HG03064 (cell line): Measurements from ENCODE around the gene SYT15.
"Not testable (repeated sequence)": the region's sequence is repeated elsewhere in the genome, so short reads cannot be mapped to it uniquely, and the experiment has no call there.

ENCODE experiments used
- ATAC-seq: cut with Tn5 transposase; IDR thresholded peaks from one replicate; pipeline ENCODE4 v1.9.1; 2021; ENCODE audit warnings: low read depth; ENCODE audit not compliant: unreplicated experiment

The SYT15 gene

DNA sequence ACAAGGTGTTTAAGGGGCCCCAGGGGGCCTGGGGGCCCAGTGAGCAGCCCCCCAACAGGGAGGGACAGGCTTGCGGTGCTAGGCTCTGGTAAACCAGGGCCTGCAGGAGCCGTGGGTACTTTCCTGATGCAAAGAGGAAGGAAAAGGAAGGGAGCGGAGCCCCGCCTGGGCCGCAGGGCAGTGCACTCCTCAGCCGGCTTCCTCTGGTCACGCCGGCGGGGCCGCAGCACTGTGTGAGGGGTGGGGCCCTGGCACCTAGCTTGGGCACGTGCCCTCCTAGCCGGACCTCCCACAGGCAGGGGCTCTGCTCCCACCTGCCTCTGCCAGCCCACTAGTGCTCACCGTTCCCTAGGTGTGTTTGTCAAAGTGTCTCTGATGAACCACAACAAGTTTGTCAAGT lies 6.3 kb downstream of the SYT15 start:
- not testable (repeated sequence) for ATAC-seq

DNA sequence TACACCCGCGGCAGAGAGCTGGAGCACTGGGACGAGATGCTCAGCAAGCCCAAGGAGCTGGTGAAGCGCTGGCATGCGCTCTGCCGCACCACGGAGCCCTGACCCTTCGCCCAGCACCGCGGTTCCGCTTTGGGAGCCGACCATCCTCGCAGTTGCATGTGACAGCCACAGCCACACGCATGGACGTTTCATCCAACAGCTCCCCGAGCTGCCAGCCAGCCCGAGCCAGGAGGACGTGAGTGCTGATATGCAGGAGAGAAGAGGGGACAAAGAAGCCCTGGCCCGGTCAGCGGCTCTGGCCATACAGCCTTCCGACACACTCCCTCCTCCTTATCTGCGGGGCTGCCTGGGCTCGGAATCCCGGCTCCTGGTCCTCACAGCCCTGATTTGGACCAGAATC lies 8.6 kb downstream of the SYT15 start:
- not testable (repeated sequence) for ATAC-seq

DNA sequence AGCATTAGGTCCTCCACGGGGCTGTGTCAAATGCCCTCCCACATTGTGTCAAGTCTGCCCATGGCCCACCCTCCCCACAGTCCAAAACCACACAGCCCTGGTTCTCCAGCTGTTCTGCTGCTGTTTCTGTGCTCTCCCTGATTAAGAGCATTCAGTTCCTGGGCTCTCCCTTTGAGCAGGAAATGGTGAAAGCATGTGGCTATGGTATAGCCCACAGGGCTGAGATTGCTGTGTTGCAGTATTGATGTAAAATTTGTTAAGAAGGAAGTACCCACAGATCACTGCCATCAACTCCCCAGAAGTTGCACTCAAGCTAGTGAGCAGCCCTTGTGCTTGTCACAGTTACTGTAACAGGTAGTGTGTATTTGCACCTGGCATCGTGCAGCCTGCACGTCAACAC lies 9.3 kb downstream of the SYT15 start:
- ATAC-seq: not testable (repeated sequence)

DNA sequence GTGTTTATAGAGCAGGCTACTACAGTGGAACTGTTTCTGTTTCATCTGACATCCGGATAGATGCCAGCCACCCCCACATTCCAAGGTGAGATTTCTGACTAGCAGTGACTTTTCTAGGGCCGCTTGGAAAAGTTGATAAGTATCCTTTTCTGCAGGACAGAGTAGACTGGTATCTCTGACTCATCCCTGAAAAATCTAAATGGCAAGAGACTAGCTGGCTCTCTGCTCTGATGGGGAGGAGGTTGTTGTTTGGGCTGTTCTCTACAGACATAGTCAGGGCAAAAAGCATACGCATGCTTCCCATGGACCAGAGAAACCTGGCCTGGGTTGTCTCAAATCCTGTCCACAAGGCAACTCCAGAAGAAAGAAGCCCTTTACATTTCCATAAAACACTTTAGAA lies 10.7 kb downstream of the SYT15 start:
- not testable (repeated sequence) for ATAC-seq

DNA sequence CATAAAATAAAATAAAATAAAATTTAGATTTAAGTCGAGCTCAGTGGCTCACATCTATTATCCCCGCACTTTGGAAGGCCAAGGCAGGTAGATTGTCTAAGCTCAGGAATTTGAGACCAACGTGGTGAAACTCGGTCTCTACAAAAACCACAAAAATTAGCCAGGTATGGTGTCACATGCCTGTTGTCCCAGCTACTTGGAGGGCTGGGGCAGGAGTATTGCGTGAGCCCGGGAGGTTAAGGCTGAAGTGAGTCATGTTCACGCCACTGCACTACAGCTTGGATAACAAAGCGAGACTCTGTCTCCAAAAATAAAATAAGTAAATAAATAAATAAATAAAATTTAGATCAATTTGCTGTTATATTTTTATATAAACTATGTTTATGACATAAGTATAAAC lies 12.1 kb downstream of the SYT15 start:
- ATAC-seq: not testable (repeated sequence)

DNA sequence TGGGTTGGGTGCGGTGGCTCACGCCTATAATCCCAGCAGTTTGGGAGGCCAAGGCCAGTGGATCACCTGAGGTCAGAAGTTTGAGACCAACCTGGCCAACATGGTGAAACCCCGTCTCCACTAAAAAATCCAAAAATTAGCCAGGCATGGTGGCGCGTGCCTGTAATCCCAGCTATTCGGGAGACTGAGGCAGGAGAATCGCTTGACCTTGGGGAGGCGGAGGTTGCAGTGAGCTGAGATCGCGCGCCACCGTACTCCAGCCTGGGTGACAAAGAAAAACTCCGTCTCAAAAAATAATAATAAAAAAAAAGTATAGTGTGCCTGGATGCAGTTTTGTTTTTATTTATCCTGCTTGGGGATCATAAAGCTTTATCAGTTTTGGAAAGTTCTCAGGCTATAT lies 14.4 kb downstream of the SYT15 start:
- not testable (repeated sequence) for ATAC-seq

DNA sequence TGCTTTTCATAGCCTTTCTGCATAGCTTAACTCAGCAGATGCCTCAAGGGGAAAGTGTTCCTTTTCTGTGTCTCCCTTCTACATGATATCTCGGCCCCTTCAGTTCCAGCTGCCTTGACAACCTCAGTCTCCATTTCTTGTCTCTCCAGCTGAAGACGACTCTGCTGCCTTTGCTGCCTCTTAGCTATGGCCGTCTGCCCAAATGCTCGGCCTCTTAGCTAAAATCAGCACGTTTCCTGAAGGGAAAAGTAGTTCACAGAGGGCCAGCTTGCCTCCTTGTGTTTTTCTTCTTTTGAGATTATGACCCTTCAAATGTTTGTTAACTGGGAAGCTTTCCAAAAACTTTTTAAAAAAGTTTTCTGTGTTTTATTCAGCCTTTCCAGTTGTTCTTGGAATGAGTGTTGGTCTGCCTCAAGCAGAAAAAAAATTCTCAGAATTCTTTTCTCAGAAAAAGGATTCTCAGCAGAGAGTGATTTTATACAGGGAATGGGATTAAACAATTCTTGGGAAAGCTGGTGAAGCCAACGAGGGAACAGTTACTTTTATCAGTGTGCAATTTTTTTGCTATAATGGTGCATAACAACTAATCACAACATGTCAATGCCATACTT lies 15.6 kb downstream of the SYT15 start:
- ATAC-seq: not testable (repeated sequence)

DNA sequence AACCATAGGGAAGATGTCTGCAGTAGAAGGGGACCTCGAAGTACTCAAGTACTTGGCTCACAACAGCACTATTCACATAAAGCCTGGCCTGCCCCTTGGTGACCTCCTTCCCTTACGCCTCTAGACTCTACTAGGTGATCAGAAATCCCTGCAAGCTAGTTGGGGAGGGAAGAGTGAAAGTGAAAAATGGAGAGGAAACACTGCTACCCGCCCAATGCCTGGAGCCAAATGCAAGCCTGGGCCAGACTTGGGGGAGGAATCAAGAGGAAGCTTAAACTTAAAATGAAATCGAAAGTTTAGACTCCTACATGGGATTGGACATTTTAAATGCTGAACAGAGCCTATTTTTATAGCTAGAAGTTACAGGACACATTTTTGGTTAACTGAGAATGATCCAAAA lies 17.6 kb downstream of the SYT15 start:
- not testable (repeated sequence) for ATAC-seq

DNA sequence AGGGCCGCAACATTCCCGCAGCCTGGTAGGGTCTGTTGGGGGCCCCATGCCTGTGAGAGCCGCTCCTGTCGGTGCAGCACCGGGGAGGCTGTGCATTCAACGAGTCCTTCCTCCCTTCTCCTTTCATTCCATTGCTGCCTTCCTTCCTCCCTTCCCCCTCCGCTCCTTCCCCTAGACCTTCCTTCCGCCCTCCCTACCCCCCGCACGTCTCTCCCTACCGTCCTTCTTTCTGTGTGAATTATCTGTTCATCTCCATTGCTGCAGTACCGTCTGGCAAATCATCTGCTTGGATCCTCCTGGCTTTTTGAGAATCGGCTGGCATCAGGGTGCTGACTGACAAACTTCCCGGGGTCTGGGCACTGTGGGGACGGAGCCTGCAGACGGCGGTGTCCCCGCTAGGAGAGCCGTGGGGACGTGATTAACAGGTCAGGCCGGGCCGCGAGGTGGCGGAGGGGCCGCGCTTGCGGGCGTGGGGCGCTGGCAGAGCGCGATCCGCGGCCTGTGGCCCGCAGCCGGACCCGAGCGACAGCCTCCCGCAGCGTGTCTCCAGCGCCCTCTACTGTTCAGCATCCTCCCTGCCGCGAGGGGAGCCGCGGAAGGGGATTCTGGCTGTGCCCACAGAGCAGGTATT lies 18.8 kb downstream of the SYT15 start:
- ATAC-seq: peak; percentile 56

DNA sequence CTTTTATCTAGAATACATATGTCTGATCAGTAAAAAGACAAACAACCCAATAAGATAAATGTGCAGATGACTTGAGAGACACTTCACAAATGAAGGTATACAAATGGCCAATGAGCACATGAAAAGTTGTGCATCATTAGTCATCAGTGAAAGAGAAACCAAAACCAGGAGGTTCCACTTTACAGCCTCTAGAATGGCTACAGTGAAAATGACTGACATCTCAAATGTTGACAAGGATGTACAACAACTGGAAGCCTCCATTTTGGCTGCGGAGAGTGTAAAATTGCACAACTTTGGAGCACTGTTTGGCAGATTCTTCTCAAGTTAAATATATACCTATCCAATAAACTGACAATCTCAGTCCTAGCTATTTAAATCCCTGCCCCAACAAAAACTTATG lies 21.6 kb downstream of the SYT15 start:
- ATAC-seq: peak; percentile 57

DNA sequence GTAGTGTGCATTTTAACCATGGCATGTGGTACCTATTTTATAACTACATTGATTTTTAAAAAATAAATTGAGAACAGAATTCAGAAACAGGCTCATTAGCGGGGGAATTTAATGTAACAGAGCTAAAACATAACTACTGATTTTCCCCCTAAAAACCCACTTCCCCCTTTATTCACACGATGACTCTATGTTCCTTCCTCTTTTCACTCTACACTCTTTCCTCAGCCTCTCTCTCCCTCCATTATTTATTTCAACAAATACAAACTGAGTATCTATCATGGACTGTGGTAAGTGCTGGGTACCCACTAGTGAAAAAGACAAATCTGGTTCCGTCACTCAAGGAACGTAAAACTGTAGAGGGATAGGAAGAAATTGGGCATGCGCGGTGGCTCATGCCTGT lies 36.6 kb downstream of the SYT15 start:
- not testable (repeated sequence) for ATAC-seq

DNA sequence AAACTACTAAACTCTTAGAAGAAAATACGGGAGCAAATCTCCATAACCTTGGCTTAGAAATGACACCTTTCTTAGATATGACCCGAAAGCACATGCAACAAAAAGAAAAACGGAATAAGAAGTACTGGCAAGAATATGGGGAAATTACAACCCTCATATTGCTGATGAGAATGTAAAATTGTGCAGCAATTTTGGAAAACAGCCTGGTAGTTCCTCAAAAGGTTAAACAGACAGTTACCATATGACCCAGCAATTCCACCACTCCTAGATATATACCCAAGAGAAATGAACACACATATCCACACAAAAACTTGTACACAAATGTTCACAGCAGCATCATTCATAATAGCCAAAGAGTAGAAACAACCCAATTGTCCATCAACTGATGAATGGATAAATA lies 37.3 kb downstream of the SYT15 start:
- not testable (repeated sequence) for ATAC-seq

DNA sequence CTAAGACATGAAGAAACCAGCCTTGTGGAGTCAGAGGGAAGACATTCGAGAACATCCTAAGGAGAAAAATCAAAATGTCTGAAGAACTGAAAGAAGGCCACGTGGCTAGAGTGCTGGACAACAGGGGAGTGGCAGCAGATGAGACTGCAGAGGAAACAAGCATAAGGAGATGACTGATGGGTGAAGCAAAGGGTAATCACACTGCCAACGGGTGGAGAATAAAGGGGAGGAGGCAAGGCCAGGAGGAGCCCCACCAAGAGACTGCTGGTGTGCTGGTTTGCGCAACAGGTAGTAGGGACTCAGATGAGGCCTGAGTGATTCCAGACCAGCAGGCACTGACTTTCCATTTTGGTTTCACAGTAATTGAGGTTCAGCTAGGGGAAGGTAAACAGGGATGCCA lies 38.2 kb downstream of the SYT15 start:
- not testable (repeated sequence) for ATAC-seq

DNA sequence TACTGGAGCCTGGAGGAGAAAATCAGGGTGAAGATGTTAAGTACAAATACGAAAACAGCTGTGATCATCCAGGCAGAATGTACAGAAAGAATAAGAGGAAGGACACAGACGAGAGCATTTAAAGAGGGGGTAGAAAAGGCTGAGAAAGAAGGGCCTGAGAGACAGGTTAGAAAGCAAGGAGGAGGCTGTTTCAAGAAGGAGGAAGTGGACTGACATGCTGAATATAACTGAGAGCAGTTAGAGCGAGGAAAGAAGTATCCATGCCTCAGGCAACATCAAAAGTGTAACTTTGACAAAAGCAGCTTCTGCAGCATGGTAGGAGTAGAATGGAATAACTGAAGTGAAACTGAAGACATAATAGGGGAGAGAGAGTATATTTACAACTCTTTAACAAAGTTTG lies 39.0 kb downstream of the SYT15 start:
- ATAC-seq: not testable (repeated sequence)

DNA sequence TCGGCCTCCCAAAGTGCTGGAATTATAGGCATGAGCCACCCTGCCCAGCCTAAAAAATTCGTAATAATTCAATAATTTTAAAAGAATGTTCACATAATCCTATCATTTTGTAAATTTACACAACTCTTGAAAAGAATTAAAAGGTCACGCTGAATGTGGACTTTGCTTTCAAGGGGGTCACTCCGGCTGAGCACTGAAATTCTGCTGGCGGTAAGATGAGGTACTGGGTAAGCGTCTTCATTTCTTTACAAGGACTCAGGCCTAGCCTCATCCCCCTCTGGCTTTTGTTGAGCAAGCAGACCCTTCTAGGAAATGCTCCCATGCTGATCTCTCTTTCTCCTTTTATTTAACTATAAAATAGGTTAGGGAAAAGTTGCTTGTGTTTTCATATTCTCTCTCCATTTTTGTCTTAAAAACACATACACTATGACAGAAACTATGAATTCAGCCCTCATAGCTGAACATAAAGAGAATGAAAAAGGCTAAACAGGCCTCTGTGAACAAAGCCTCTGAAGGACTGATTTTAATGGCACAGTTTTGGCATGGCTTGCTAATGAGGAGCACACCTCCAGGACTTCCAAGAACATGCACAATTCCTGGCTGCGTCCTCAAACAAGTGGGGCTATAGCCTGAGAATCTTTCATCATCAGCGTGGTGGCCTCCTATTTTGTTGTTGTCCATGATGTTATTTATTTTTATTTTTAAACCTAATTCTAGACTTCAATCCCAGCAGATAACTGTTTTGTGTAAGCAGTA lies 45.1 kb downstream of the SYT15 start:
- not testable (repeated sequence) for ATAC-seq

DNA sequence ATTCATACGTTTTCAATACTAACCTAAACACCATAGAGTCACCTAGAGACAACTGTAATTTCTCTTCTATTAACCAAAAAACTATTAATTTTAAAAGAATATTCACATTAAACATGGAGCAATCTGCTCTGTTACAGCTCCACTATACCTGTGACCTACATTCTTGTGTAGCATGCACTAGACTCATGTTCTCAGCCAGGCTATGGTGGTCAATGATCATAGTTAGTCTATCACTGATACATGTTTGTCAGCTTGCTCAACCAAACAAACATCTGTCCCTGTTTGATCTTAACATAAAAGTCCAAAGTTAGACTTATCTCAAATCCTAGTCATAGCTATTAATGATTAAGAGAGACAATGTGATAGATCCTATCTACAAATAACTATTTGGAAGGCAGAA lies 50.9 kb downstream of the SYT15 start:
- not testable (repeated sequence) for ATAC-seq

DNA sequence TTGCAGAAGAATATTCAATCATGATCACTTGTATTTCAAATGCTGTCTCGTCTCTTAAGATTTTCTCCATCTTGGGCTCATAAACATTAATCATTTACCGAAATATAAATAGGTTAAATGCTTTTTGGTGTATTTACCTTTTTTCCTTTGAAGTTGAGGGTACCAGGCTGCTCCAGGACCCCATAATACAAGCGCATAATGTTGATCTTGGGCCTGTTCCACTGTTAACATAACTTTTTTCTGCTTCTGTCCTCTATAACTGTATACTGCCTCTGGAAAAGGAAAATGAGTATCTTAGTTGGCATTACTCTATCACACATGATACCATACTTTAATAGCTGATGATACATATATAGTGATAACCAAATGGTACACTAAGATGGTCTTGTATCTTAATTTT lies 51.9 kb downstream of the SYT15 start:
- ATAC-seq: not testable (repeated sequence)

DNA sequence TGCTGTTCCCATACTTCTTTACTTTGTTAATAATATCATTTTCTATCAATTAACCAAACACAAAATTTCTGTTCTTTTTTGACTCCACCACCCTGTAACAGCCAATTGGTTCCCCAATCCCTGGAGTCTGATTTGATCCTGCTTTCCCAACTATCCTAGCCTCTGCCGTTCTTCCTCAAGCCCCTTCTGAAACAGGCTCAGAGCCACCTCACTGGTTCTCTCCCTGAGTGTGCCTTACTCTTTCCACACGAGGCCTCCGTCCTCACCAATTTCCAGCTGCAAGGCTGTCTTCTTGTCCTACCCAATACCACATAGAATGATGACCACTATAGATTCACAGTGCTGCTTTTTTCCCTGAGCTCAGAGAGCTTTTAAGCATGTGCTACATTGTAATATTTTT lies 52.8 kb downstream of the SYT15 start:
- not testable (repeated sequence) for ATAC-seq

DNA sequence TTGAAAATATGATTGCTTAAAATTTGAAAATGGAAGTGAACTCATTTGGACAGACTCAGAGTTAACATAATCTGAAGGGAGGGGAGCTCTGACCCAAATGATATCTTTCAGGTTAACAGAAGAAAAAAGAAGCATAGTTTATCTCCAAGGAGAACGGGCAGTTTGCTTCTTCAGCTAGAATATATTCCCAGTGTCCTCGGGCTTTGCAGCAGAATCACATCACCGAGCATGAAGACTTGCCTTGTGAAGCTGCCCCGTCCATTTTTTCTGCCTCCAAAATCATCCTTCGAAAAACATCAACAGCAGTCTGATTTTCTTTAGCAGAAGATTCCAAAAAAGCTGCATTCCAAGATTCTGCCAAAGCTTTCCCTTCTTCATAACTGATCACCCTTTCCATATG lies 55.8 kb downstream of the SYT15 start:
- not testable (repeated sequence) for ATAC-seq

DNA sequence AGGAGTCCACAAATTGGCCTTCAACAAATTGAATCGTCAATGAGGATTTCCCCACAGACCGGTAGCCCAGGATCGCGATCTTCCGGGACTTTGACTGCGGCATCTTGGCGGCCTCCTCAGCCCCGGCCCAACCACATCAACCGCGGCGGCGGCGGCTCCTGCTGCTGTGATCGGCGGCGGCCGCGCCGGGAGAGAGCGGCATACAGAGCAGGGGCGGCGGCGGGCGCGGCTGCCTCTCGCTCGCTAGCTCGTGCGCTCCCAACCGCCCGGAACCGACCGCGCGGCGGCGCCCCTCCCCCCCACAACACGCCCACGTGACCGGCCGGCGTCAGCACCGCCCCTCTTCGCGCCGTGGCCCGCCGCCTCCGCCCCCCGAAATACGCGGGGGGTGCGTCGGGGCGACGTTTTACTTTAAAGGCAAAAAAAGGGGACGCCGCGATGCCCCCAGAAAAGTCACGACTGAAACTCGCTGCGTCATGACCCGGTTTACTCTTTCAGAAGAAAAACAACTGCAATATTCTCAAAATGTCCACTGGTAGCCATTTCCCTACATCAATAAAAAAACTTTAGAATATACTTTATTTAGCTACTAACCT lies 56.5 kb downstream of the SYT15 start:
- peak; percentile 56 for ATAC-seq

DNA sequence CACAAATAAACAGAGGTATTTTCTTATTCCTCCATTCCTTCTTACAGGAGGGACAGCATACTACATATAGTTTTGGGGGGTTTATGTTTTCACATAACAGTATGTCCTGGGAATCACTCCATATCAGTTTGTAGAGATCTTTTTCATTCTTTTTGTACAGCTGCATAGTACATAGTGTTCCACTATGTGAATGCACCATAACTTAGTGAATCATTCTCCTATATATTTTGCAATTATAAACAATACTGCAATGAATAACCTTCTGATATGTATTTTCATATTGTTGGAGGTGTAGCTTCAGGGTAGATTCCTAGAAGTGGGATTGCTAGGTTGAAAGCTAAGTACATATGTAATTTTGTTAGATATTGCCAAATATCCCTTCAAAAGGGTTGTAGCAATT lies 61.1 kb downstream of the SYT15 start:
- ATAC-seq: not testable (repeated sequence)
